Gastroesophageal sphincter (tissue), 4 donors: ENCODE results near the gene TRIM52. TPM values are rescaled to one million over a fixed set of nuclear protein-coding genes. Genes with fewer than 3 reads are reported as not detected.

Source experiments
- ATAC-seq: fragments of 150-250 bp; one replicate; pipeline ENCODE4 v1.9.1; 2016; ENCODE audit warnings: mild to moderate bottlenecking, moderate library complexity
- H3K27ac ChIP-seq, 4 donors: fragments of 200-600 bp; sonication (generic) in 3 of 4; 1 replicate in 3 of 4; 2 replicates in 1 of 4; pipeline ENCODE4 v1.5.1; 2016 to 2019
- H3K27me3 ChIP-seq: fragments of 200-600 bp; sonication (generic); one replicate; pipeline ENCODE4 v1.5.1; 2019
- H3K36me3 ChIP-seq, 2 donors: fragments of 200-600 bp; sonication (generic); one replicate each; pipeline ENCODE4 v1.5.1; 2019; ENCODE audit warnings: control low read depth in 1 of 2
- H3K4me1 ChIP-seq, 3 donors: fragments of 200-600 bp; sonication (generic); 1 replicate in 2 of 3; 2 replicates in 1 of 3; pipeline ENCODE4 v1.5.1; 2016 to 2019; ENCODE audit warnings: control low read depth in 2 of 3
- H3K4me3 ChIP-seq, 2 donors: fragments of 200-600 bp; sonication (generic); one replicate each; pipeline ENCODE4 v1.5.1; 2019; ENCODE audit warnings: mild to moderate bottlenecking in 1 of 2, moderate library complexity in 1 of 2
- H3K9me3 ChIP-seq, 3 donors: fragments of 200-600 bp; sonication (generic); one replicate each; pipeline ENCODE4 v1.5.1; 2017 to 2019; ENCODE audit warnings: control low read depth in 2 of 3
- EP300 ChIP-seq: sonication (generic); formaldehyde crosslinking; IDR thresholded peaks from one replicate; pipeline ENCODE4 v1.6.1; 2017; ENCODE audit warnings: antibody characterized with exemption, mild to moderate bottlenecking
- POLR2A ChIP-seq, 2 donors: fragments of 450-650 bp; IDR thresholded peaks; one replicate each; pipeline ENCODE4 v1.6.1; 2017; ENCODE audit warnings: antibody characterized with exemption in 2 of 2, mild to moderate bottlenecking in 2 of 2, moderate library complexity in 1 of 2
- POLR2AphosphoS5 ChIP-seq: sonication (generic); formaldehyde crosslinking; IDR thresholded peaks from one replicate; pipeline ENCODE4 v1.6.1; 2017; ENCODE audit warnings: antibody characterized with exemption
- WGBS, 2 donors: methylation state at CpG; one replicate each; pipeline ENCODE4 v1.1.5; 2018; ENCODE audit warnings: low coverage in 1 of 2; 5-methylcytosine and 5-hydroxymethylcytosine counted together
- total RNA-seq, 4 donors: library from RNA; depleted of rRNA; stranded (reverse); fragments of >200 nt; gene quantifications; one replicate each; pipeline ENCODE4 v1.1.0, GENCODE V29; 2016
- TF ChIP-seq, protein P1 (sequence below), 4 experiments: fragments of 200-600 bp in 2 of 4; fragments of 450-650 bp in 2 of 4; sonication (generic) in 1 of 4; IDR thresholded peaks; one replicate each; pipeline ENCODE4 v1.5.1; 2017 to 2019; ENCODE audit warnings: antibody characterized with exemption in 4 of 4, mild to moderate bottlenecking in 2 of 4, moderate library complexity in 2 of 4

TRIM52 gene
- total RNA-seq, 4 donors from 2014 or later, result 15.9 to 34.7 (median 22.2) TPM

DNA sequence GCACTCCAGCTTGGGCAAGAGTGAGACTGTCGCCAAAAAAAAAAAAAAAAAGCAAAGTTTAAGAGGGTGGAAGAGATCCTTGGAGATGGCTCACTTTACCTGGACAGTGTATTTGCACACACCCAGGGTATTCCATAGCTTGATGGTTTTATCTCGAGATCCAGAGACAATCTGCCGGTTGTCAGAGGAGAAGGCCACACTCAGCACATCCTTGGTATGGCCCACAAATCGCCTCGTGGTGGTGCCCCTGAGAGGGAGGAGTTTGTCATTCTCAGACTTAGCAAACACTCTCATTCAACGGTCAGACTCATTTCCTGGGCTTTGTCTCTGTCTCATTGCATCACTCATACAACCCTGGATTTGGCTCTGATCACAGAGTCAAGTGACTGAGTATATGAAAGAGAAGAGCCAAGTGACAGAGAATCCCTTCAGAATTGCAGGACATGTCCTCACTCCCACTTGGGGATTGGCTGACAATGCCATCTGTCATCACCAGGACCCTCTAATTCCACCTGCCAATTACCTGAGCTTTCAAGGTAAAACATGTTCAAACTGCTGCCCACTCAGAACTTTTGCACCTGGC lies 19.5 kb downstream of the TRIM52 start:
- H3K4me1 ChIP-seq, result peaks cover 0 to 63% (median 18%) of the 10 kb centered on the region in 3 donors
- H3K4me3 ChIP-seq, result peak overlapping the region in 1 of 2 donors; percentile 79
- peak overlapping the region in 3 of 4 donors; percentile 93 to 97 (median 94) for H3K27ac ChIP-seq
- no peaks in the 10 kb centered on the region for H3K9me3 ChIP-seq
- TF ChIP-seq POLR2A (IDR thresholded peaks at IDR 0.05) (no peak), POLR2AphosphoS5 (no peak), EP300 (no peak)
- TF ChIP-seq, protein P1, sequence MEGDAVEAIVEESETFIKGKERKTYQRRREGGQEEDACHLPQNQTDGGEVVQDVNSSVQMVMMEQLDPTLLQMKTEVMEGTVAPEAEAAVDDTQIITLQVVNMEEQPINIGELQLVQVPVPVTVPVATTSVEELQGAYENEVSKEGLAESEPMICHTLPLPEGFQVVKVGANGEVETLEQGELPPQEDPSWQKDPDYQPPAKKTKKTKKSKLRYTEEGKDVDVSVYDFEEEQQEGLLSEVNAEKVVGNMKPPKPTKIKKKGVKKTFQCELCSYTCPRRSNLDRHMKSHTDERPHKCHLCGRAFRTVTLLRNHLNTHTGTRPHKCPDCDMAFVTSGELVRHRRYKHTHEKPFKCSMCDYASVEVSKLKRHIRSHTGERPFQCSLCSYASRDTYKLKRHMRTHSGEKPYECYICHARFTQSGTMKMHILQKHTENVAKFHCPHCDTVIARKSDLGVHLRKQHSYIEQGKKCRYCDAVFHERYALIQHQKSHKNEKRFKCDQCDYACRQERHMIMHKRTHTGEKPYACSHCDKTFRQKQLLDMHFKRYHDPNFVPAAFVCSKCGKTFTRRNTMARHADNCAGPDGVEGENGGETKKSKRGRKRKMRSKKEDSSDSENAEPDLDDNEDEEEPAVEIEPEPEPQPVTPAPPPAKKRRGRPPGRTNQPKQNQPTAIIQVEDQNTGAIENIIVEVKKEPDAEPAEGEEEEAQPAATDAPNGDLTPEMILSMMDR (IDR thresholded peaks at IDR 0.05), result no peak
- peaks cover 0 to 57% of the 10 kb centered on the region in 2 donors for H3K36me3 ChIP-seq
- no peak for ATAC-seq
- whole genome bisulfite sequencing, 2 donors, result 11 to 62% methylated on average over 4 to 6 of the region's 6 CpGs
- no peaks in the 10 kb centered on the region for H3K27me3 ChIP-seq

DNA sequence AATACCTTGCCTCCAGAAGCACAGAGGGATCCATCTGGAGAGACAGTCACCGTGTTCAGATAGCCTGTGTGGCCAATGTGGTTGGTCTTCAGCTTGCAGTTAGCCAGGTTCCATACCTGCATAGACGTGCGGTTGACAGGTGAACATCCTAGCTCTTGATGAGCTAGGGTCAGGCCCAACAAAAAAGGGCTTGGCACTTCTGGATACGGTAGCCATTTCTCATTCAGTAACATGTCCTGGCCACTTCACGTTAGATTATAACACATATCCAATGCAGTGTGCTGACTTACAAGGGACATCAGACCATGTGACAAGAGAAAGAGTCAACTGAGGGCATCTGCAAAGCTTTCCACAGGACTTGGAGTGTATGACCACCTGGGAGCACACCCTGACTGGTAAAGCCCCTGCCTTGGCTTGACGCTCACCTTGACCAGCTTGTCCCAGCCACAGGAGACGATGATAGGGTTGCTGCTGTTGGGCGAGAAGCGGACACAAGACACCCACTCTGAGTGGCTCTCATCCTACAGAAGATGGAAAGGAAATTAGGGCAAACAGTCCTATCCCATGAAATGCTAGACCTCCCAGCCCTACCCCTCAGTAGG lies 21.8 kb downstream of the TRIM52 start:
- no peaks in the 10 kb centered on the region for H3K9me3 ChIP-seq
- no peak overlapping the region for H3K27ac ChIP-seq
- H3K36me3 ChIP-seq, result peaks cover 0 to 80% of the 10 kb centered on the region in 2 donors
- no peak overlapping the region for H3K4me3 ChIP-seq
- ATAC-seq, result no peak
- no peaks in the 10 kb centered on the region for H3K27me3 ChIP-seq
- peaks cover 0 to 45% (median 10%) of the 10 kb centered on the region in 3 donors for H3K4me1 ChIP-seq
- WGBS, 2 donors, result 78 to 88% methylated on average over 3 to 6 of the region's 9 CpGs
- TF ChIP-seq EP300 (no peak), POLR2A (IDR thresholded peaks at IDR 0.05) (no peak), POLR2AphosphoS5 (no peak)
- TF ChIP-seq, protein P1 (IDR thresholded peaks at IDR 0.05), result no peak

DNA sequence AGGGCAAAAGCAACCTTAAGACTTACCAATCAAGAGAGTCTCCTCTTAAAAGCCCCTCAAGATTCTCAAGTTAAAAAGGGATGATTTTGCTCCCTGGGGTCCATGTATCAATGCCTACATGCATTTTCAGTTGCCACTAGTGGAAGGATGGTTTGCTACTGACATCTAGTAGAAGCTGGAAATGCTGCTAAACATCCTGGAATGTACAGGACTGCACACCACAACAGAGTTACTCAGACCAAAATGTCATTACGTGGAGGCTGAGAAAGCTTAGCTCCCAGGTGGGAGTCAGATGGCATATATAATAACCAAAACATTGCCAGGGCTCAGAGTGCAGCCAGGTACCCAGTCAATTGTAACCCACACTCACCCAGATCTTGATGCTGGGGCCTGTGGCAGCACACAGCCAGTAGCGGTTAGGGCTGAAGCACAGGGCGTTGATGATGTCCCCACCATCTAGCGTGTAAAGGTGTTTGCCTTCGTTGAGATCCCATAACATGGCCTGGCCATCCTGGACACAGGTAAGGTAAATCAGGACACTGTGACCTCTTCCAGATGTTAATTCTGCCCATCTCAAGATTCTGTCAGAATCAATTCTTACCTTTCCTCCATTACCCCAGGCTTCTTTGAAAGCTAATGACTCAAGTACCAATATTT lies 23.1 kb downstream of the TRIM52 start:
- no peaks in the 10 kb centered on the region for H3K27me3 ChIP-seq
- no peak overlapping the region for H3K4me3 ChIP-seq
- H3K9me3 ChIP-seq, result no peaks in the 10 kb centered on the region
- 78 to 90% methylated on average over 3 to 5 of the region's 5 CpGs for WGBS, 2 donors
- H3K27ac ChIP-seq, result peak overlapping the region in 1 of 4 donors; percentile 24
- no peak for ATAC-seq
- H3K4me1 ChIP-seq, result peaks cover 0 to 44% (median 10%) of the 10 kb centered on the region in 3 donors
- TF ChIP-seq EP300 (no peak), POLR2AphosphoS5 (no peak), POLR2A (IDR thresholded peaks at IDR 0.05) (no peak)
- TF ChIP-seq, protein P1 (IDR thresholded peaks at IDR 0.05), result no peak
- H3K36me3 ChIP-seq, result peaks cover 0 to 93% of the 10 kb centered on the region in 2 donors

DNA sequence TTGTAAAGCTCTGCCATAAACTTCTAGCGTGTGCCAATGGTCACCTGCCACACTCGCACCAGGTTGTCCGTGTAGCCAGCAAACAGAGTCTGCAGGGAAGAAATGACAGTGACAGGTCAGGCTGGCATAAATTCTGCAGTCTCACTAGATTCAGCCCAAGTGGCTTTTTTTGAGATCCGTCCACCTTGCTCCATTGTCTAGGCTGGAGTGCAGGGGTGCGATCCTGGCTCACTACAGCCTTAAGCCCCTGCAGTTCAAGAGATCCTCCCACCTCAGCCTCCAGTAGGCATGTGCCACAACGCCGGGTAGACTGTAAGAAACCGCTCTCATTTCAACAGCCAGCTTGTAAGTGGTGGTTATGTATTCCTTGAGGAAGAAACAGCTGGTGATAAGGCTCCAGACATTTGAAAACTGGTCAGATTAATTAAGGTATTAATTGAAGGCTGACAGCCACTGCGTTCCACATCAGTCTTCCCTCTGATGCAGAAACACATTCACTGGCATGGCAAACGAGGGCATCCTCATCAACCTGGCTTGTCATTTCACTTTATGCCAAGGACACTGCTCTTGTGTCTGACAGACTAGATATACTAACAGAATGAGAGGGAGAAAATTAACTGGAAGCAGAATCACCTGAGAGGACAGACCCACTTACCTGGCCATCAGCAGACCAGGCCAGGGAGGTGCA lies 23.8 kb downstream of the TRIM52 start:
- H3K27me3 ChIP-seq, result no peaks in the 10 kb centered on the region
- peak; percentile 6 for TF ChIP-seq POLR2AphosphoS5
- no peak for TF ChIP-seq EP300
- no peak for TF ChIP-seq POLR2A (IDR thresholded peaks at IDR 0.05)
- TF ChIP-seq, protein P1 (IDR thresholded peaks at IDR 0.05), result no peak
- H3K27ac ChIP-seq, result no peak overlapping the region
- H3K9me3 ChIP-seq, result no peaks in the 10 kb centered on the region
- 83% methylated on average over 4 to 6 of the region's 10 CpGs for WGBS, 2 donors
- no peak for ATAC-seq
- peaks cover 0 to 37% (median 7%) of the 10 kb centered on the region in 3 donors for H3K4me1 ChIP-seq
- H3K36me3 ChIP-seq, result peaks cover 0 to 100% of the 10 kb centered on the region in 2 donors
- no peak overlapping the region for H3K4me3 ChIP-seq
